ENCODE measurements around the gene HS6ST2.
"Not testable (repeated sequence)": the region's sequence is repeated elsewhere in the genome, so short reads cannot be mapped to it uniquely, and the experiment has no call there.

The HS6ST2 gene

DNA sequence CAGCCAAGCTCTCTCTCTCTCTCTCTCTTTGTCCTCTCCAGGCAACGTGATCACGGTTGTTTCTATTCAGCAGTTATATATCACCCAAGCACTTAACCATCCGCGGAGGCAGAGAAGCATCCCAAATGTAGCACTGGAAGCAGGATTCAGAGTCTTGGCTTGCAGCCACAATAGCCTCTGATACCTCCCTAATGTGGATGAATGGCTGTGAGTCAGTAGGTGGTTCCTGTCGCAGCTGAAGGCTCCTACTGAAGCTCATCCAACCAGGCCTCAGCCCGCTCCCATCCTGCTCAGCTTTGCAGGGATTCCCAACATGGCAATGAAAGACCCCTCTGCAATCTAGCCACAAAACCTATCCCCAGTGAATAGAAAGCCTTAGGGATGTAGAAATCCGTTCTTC lies 5.1 kb downstream of the HS6ST2 start:
- Histone ChIP-seq H3K4me1 (ENCODE audit: insufficient read depth, poor library complexity, severe bottlenecking) (no peaks in the 10 kb centered on the region), H3K9me3 (ENCODE audit: severe bottlenecking) (no peaks in the 10 kb centered on the region), H3K27me3 (ENCODE audit: insufficient read depth, poor library complexity, severe bottlenecking) (no peaks in the 10 kb centered on the region), H3K27ac (ENCODE audit: poor library complexity, severe bottlenecking) (no peak overlapping the region), H3K36me3 (ENCODE audit: low read depth) (no peaks in the 10 kb centered on the region), H3K4me3 (ENCODE audit: severe bottlenecking) (no peak overlapping the region)
- DNase-seq (ENCODE audit: low spot score): no peak
- ATAC-seq (ENCODE audit: low read depth): no peak
- TF ChIP-seq, protein P1, sequence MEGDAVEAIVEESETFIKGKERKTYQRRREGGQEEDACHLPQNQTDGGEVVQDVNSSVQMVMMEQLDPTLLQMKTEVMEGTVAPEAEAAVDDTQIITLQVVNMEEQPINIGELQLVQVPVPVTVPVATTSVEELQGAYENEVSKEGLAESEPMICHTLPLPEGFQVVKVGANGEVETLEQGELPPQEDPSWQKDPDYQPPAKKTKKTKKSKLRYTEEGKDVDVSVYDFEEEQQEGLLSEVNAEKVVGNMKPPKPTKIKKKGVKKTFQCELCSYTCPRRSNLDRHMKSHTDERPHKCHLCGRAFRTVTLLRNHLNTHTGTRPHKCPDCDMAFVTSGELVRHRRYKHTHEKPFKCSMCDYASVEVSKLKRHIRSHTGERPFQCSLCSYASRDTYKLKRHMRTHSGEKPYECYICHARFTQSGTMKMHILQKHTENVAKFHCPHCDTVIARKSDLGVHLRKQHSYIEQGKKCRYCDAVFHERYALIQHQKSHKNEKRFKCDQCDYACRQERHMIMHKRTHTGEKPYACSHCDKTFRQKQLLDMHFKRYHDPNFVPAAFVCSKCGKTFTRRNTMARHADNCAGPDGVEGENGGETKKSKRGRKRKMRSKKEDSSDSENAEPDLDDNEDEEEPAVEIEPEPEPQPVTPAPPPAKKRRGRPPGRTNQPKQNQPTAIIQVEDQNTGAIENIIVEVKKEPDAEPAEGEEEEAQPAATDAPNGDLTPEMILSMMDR (IDR thresholded peaks at IDR 0.05; ENCODE audit: poor library complexity, severe bottlenecking): no peak

DNA sequence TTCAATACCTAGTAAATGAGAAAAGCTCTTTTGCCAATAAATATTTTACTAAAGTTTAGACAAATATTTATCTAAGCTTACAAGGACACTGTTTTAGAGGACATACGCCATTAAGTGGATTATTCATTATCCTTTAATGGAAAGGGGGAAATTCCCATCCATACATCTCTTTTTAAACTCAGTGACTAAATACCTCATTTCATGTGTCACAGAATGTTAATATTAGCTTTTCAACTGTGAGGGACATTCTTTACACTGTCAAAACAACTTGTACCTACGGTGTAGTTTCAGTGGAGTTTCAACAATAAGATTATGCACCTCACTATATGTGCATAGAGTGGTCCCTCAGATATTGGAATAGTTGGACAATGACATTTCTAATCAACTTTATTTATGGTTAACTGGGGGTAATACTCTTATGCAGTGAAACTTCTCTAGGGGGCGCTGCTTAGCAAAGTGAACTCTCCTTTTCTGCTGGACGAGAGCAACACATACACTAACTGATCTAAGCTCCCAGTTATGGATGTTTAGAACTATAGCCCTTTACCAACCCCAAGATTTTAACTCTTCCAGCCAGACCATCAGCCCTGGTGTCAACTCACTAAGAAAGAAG lies 9.7 kb downstream of the HS6ST2 start:
- ATAC-seq (ENCODE audit: low read depth): no peak

DNA sequence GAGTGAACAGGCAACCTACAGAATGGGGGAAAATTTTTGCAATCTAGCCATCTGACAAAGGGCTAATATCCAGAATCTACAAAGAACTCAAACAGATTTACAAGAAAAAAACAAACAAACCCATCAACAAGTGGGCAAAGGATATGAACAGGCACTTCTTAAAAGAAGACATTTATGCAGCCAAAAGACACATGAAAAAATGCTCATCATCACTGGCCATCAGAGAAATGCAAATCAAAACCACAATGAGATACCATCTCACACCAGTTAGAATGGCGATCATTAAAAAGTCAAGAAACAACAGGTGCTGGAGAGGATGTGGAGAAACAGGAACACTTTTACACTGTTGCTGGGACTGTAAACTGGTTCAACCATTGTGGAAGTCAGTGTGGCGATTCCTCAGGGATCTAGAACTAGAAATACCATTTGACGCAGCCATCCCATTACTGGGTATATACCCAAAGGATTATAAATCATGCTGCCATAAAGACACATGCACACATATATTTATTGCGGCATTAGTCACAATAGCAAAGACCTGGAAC lies 13.3 kb downstream of the HS6ST2 start:
- H3K9me3 ChIP-seq (ENCODE audit: severe bottlenecking); H3K4me3 ChIP-seq (ENCODE audit: severe bottlenecking); H3K36me3 ChIP-seq (ENCODE audit: low read depth); H3K27ac ChIP-seq (ENCODE audit: poor library complexity, severe bottlenecking); H3K27me3 ChIP-seq (ENCODE audit: insufficient read depth, poor library complexity, severe bottlenecking); H3K4me1 ChIP-seq (ENCODE audit: insufficient read depth, poor library complexity, severe bottlenecking); DNase-seq (ENCODE audit: low spot score); ATAC-seq (ENCODE audit: low read depth): not testable (repeated sequence)

More for the DNA sequence above, 9.7 kb downstream of the HS6ST2 start:
- Histone ChIP-seq H3K27me3 (ENCODE audit: insufficient read depth, poor library complexity, severe bottlenecking) (no peaks in the 10 kb centered on the region), H3K9me3 (ENCODE audit: severe bottlenecking) (no peaks in the 10 kb centered on the region), H3K36me3 (ENCODE audit: low read depth) (no peaks in the 10 kb centered on the region), H3K27ac (ENCODE audit: poor library complexity, severe bottlenecking) (no peak overlapping the region), H3K4me1 (ENCODE audit: insufficient read depth, poor library complexity, severe bottlenecking) (no peaks in the 10 kb centered on the region), H3K4me3 (ENCODE audit: severe bottlenecking) (no peak overlapping the region)
- DNase-seq (ENCODE audit: low spot score): no peak
- TF ChIP-seq, protein P1 (IDR thresholded peaks at IDR 0.05; ENCODE audit: poor library complexity, severe bottlenecking): no peak

DNA sequence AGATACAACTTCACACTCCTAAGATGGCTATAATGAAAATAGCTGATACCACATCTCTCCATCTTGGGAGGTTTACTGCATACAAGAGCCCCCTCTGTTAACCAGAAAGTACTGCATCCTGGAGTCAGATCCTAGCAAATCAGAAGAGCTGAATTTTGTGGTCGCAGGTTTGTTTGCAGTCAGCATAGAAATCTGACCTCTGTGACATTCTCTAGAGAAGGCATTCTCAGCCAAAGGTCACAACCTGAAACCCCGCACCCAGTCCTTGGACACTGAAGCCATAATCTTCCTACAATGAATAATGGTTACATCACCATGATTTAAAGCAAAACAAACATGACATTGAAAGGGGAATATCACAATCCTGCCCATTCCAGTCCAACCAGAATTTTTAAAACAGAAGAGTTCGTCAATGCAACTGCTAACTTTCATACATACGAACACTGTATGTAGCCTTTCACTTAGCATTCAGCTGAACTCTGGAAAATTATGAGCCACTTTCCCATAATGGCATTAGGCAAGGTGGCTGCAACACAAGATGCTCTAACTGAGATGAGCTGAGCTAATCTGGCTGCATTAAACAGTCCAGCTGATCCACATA lies 17.6 kb downstream of the HS6ST2 start:
- ATAC-seq (ENCODE audit: low read depth) (peak; percentile 60), DNase-seq (ENCODE audit: low spot score) (no peak)
- H3K27me3 ChIP-seq (ENCODE audit: insufficient read depth, poor library complexity, severe bottlenecking): no peaks in the 10 kb centered on the region
- H3K4me1 ChIP-seq (ENCODE audit: insufficient read depth, poor library complexity, severe bottlenecking): peaks cover 8% of the 10 kb centered on the region
- H3K9me3 ChIP-seq (ENCODE audit: severe bottlenecking): no peaks in the 10 kb centered on the region
- no peak overlapping the region for H3K27ac ChIP-seq (ENCODE audit: poor library complexity, severe bottlenecking)
- TF ChIP-seq, protein P1 (IDR thresholded peaks at IDR 0.05; ENCODE audit: poor library complexity, severe bottlenecking): peak; percentile 10
- no peaks in the 10 kb centered on the region for H3K36me3 ChIP-seq (ENCODE audit: low read depth)
- no peak overlapping the region for H3K4me3 ChIP-seq (ENCODE audit: severe bottlenecking)

DNA sequence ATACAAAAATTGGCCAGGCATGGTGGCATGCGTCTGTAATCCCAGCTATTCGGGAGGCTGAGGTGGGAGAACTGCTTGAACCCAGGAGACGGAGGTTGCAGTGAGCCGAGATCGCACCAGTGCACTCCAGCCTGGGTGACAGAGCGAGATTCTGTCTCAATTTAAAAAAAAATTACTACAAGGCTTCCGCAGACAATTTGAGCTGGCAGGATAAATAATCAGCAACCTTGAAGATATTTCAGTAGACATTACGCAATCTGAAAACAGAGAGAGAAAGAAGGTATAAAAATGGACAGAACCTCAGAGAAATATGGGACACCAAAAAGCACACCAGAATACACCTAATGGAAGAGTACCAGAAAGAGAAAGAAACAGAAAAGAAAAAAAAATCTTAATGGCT lies 25.3 kb downstream of the HS6ST2 start:
- DNase-seq (ENCODE audit: low spot score) (no peak), ATAC-seq (ENCODE audit: low read depth) (no peak)
- H3K4me1 ChIP-seq (ENCODE audit: insufficient read depth, poor library complexity, severe bottlenecking): no peaks in the 10 kb centered on the region
- no peaks in the 10 kb centered on the region for H3K27me3 ChIP-seq (ENCODE audit: insufficient read depth, poor library complexity, severe bottlenecking)
- H3K4me3 ChIP-seq (ENCODE audit: severe bottlenecking): no peak overlapping the region
- TF ChIP-seq, protein P1 (IDR thresholded peaks at IDR 0.05; ENCODE audit: poor library complexity, severe bottlenecking): no peak
- no peak overlapping the region for H3K27ac ChIP-seq (ENCODE audit: poor library complexity, severe bottlenecking)
- no peaks in the 10 kb centered on the region for H3K36me3 ChIP-seq (ENCODE audit: low read depth)
- no peaks in the 10 kb centered on the region for H3K9me3 ChIP-seq (ENCODE audit: severe bottlenecking)

Data from RWPE2 (cell line).